Loucy (cell line): ENCODE data around the gene MMP20.

ENCODE experiments used
- CTCF ChIP-seq: fragments of 200-600 bp; sonication (generic); conservative IDR thresholded peaks from 2 replicates; pipeline ENCODE4 v1.5.1; 2014; ENCODE audit warnings: mild to moderate bottlenecking, antibody characterized with exemption, low read length
- EZH2phosphoT487 ChIP-seq: fragments of 200-600 bp; IDR thresholded peaks from 2 replicates; pipeline ENCODE4 v1.6.1; 2018; ENCODE audit warnings: antibody characterized with exemption, mild to moderate bottlenecking, moderate library complexity, borderline replicate concordance

- TF ChIP-seq CTCF, result no peak
- TF ChIP-seq EZH2phosphoT487, result no peak
Observed at GRCh38 chr11:102545701-102546100, 79.4 kb downstream of the MMP20 start.
